H1 (cell line): ENCODE measurements around the gene KRT75. TPM values are rescaled to one million over a fixed set of nuclear protein-coding genes. Genes with fewer than 3 reads are reported as not detected.

ENCODE experiments used
- CTCF ChIA-PET: fragments of 300-600 bp; sonication (Branson Sonifier 250); formaldehyde crosslinking; loops from one replicate; lab custom pipeline; 2021; ENCODE audit not compliant: partially characterized antibody; lab: Charles Lee
- POLR2A ChIA-PET: fragments of 300-600 bp; sonication (Branson Sonifier 250); formaldehyde crosslinking; loops from one replicate; lab custom pipeline; 2021; ENCODE audit warnings: inconsistent platforms; ENCODE audit not compliant: partially characterized antibody; lab: Charles Lee
- DNase-seq, 2 experiments: peaks; one replicate each; pipeline versions ENCODE4 v3.0.0 to v3.0.0-alpha.2; 2010 to 2022; ENCODE audit warnings: low spot score in 2 of 2, low read depth in 1 of 2, mixed read lengths in 1 of 2
- FAIRE-seq: peaks from 2 replicates; lab custom pipeline; 2011; peaks lifted over from hg19 to GRCh38; lab: Jason Lieb, UNC
- H2AFZ ChIP-seq: 2 replicates; pipeline ENCODE4 v1.8.1; 2012; ENCODE audit warnings: low read length, inconsistent platforms
- H2AK5ac ChIP-seq: 2 replicates; pipeline ENCODE4 v1.6.1; 2013; ENCODE audit warnings: low read depth, low read length
- H2BK120ac ChIP-seq: replicated peaks from 2 replicates; pipeline ENCODE3; 2013; ENCODE audit warnings: low read depth, low read length, inconsistent platforms
- H2BK12ac ChIP-seq: 2 replicates; pipeline ENCODE4 v1.6.1; 2013; ENCODE audit warnings: low read depth, low read length
- H2BK15ac ChIP-seq: 2 replicates; pipeline ENCODE4 v1.6.1; 2013; ENCODE audit warnings: low read length
- H2BK20ac ChIP-seq: 2 replicates; pipeline ENCODE4 v1.6.1; 2013; ENCODE audit warnings: low read length
- H2BK5ac ChIP-seq: 2 replicates; pipeline ENCODE4 v1.6.1; 2013; ENCODE audit warnings: low read depth, low read length
- H3K14ac ChIP-seq: 2 replicates; pipeline ENCODE4 v1.6.1; 2013; ENCODE audit warnings: inconsistent platforms; ENCODE audit not compliant: insufficient read length
- H3K18ac ChIP-seq: 2 replicates; pipeline ENCODE4 v1.6.1; 2013; ENCODE audit warnings: low read length; ENCODE audit errors: extremely low read depth
- H3K23ac ChIP-seq: 2 replicates; pipeline ENCODE4 v1.6.1; 2013; ENCODE audit warnings: inconsistent platforms; ENCODE audit not compliant: insufficient read length
- H3K23me2 ChIP-seq: 2 replicates; pipeline ENCODE4 v1.6.1; 2013; ENCODE audit warnings: low read depth, low read length
- H3K27ac ChIP-seq: 2 replicates; pipeline ENCODE4 v1.6.1; 2011; ENCODE audit warnings: low read depth, low read length, inconsistent platforms
- H3K27me3 ChIP-seq, 4 experiments: replicated peaks in 1 of 4; 1 replicate in 1 of 4; 2 replicates in 3 of 4; pipeline versions ENCODE4 v1.6.1 to v1.8.1; 2011 to 2013; ENCODE audit warnings: low read length in 3 of 4, mild to moderate bottlenecking in 3 of 4, inconsistent platforms in 2 of 4, mixed read lengths in 2 of 4, moderate library complexity in 1 of 4; ENCODE audit not compliant: control insufficient read depth in 3 of 4, insufficient read depth in 3 of 4; ENCODE audit errors: extremely low read depth in 1 of 4
- H3K36me3 ChIP-seq, 4 experiments: 2 replicates each; pipeline versions ENCODE4 v1.6.1 to v1.8.1; 2011 to 2013; ENCODE audit warnings: mild to moderate bottlenecking in 4 of 4, low read length in 3 of 4, moderate library complexity in 2 of 4, control low read depth in 1 of 4, inconsistent platforms in 1 of 4; ENCODE audit not compliant: insufficient read depth in 4 of 4, control insufficient read depth in 2 of 4
- H3K4ac ChIP-seq: replicated peaks from 2 replicates; pipeline ENCODE3; 2013; ENCODE audit warnings: low read length, low read depth, mixed read lengths, inconsistent platforms; ENCODE audit not compliant: insufficient read length
- H3K4me1 ChIP-seq, 4 experiments: replicated peaks in 1 of 4; 1 replicate in 1 of 4; 2 replicates in 3 of 4; pipeline versions ENCODE4 v1.6.1 to v1.8.1; 2011 to 2013; ENCODE audit warnings: low read length in 3 of 4, inconsistent platforms in 2 of 4, mixed read lengths in 1 of 4; ENCODE audit not compliant: insufficient read depth in 4 of 4, control insufficient read depth in 3 of 4
- H3K4me2 ChIP-seq, 2 experiments: 2 replicates each; pipeline versions ENCODE4 v1.6.1 to v1.8.1; 2011 to 2013; ENCODE audit warnings: low read depth in 2 of 2, low read length in 2 of 2, control low read depth in 1 of 2, inconsistent platforms in 1 of 2, mild to moderate bottlenecking in 1 of 2; ENCODE audit not compliant: insufficient read depth in 1 of 2
- H3K4me3 ChIP-seq, 4 experiments: fragments of 200-600, 300-600 bp in 1 of 4; sonication (generic), shearing (Covaris generic), sonication (Bioruptor Twin) in 1 of 4; 2 replicates each; pipeline versions ENCODE4 v1.5.1 to v1.8.1; 2011 to 2016; ENCODE audit warnings: low read length in 4 of 4, low read depth in 3 of 4, control low read depth in 2 of 4, inconsistent platforms in 2 of 4, mild to moderate bottlenecking in 2 of 4, mixed read lengths in 1 of 4, moderate library complexity in 1 of 4; ENCODE audit not compliant: insufficient read depth in 2 of 4; ENCODE audit errors: extremely low read depth in 1 of 4
- H3K56ac ChIP-seq: replicated peaks from 2 replicates; pipeline ENCODE3; 2013; ENCODE audit warnings: low read depth, mild to moderate bottlenecking, mixed read lengths, low read length, inconsistent platforms; ENCODE audit not compliant: insufficient read length
- H3K79me1 ChIP-seq: 2 replicates; pipeline ENCODE4 v1.6.1; 2013; ENCODE audit warnings: low read depth, low read length, control low read depth
- H3K79me2 ChIP-seq, 2 experiments: 2 replicates each; pipeline versions ENCODE4 v1.6.1 to v1.8.1; 2012 to 2013; ENCODE audit warnings: low read length in 2 of 2, mild to moderate bottlenecking in 2 of 2, inconsistent platforms in 1 of 2; ENCODE audit not compliant: insufficient read depth in 2 of 2, control insufficient read depth in 1 of 2
- H3K9ac ChIP-seq, 4 experiments: replicated peaks in 1 of 4; 1 replicate in 1 of 4; 2 replicates in 3 of 4; pipeline versions ENCODE4 v1.6.1 to v1.8.1; 2011 to 2013; ENCODE audit warnings: low read depth in 3 of 4, low read length in 3 of 4, control low read depth in 2 of 4, mild to moderate bottlenecking in 2 of 4, moderate library complexity in 2 of 4, inconsistent platforms in 1 of 4; ENCODE audit errors: extremely low read depth in 1 of 4
- H3K9me3 ChIP-seq, 2 experiments: 2 replicates each; pipeline versions ENCODE4 v1.6.1 to v1.8.1; 2012 to 2013; ENCODE audit warnings: mild to moderate bottlenecking in 2 of 2, moderate library complexity in 2 of 2, control low read depth in 1 of 2, inconsistent platforms in 1 of 2, low read depth in 1 of 2, low read length in 1 of 2, mixed read lengths in 1 of 2; ENCODE audit not compliant: insufficient read depth in 2 of 2
- H4K20me1 ChIP-seq, 2 experiments: replicated peaks in 1 of 2; 2 replicates each; pipeline versions ENCODE3 to v1.8.1; 2011 to 2013; ENCODE audit warnings: inconsistent platforms in 2 of 2, low read length in 2 of 2, mild to moderate bottlenecking in 1 of 2; ENCODE audit not compliant: insufficient read depth in 2 of 2, control insufficient read depth in 1 of 2
- H4K5ac ChIP-seq: 2 replicates; pipeline ENCODE4 v1.6.1; 2013; ENCODE audit warnings: low read length, low read depth, mixed read lengths, inconsistent platforms; ENCODE audit not compliant: insufficient read length
- H4K8ac ChIP-seq: 2 replicates; pipeline ENCODE4 v1.8.0; 2013; ENCODE audit warnings: mild to moderate bottlenecking, moderate library complexity, low read length, inconsistent platforms; ENCODE audit not compliant: insufficient read depth; ENCODE audit errors: extremely low read depth
- H4K91ac ChIP-seq: replicated peaks from 2 replicates; pipeline ENCODE3; 2013; ENCODE audit warnings: low read length, mixed read lengths, inconsistent platforms; ENCODE audit not compliant: insufficient read length
- MAX ChIP-seq: IDR thresholded peaks from 2 replicates; pipeline ENCODE4 v1.6.1; 2012; ENCODE audit warnings: inconsistent platforms
- WGBS, 2 experiments: shearing (Covaris generic) in 1 of 2; methylation state at CpG; one replicate each; pipeline versions ENCODE4 v1.1.6 to v1.1.7; 2013 to 2015; ENCODE audit warnings: low lambda C conversion rate in 2 of 2, mixed read lengths in 2 of 2, inconsistent platforms in 1 of 2, low coverage in 1 of 2, missing lambda C conversion rate in 1 of 2; ENCODE audit not compliant: insufficient replicate concordance in 2 of 2, insufficient coverage in 1 of 2, insufficient read length in 1 of 2; ENCODE audit errors: extremely low coverage in 1 of 2, missing lambda C conversion rate in 1 of 2; 5-methylcytosine and 5-hydroxymethylcytosine counted together
- polyA plus RNA-seq, 7 experiments: library from polyadenylated mRNA; depleted of rRNA in 3 of 7; stranded (reverse) in 5 of 7; unstranded in 2 of 7; fragments of >200 nt in 5 of 7; fragments of 200-250 nt in 2 of 7; gene quantifications; 1 replicate in 5 of 7; 2 replicates in 1 of 7; 4 replicates in 1 of 7; pipeline versions ENCODE4 v1.2.1 to v1.2.3, GENCODE V29; 2011 to 2013; ENCODE audit warnings: missing spikeins in 2 of 7, mixed read lengths in 2 of 7
- total RNA-seq: library from RNA; stranded (reverse); fragmentation: NEBNext Ultra II Directional; extraction: Animal tissue kit (Norgen Biotek cat#: 25700); gene quantifications from 2 replicates; pipeline ENCODE4 v1.2.1, GENCODE V29; 2021

KRT75 gene
- total and polyA plus RNA-seq, 2 of the 8 experiments (the other 6 are each of a cell fraction or from before 2014, with no cell fraction given) = not detected

GRCh38 chr12:52441320-52441911 is 7.2 kb upstream of the KRT75 start:
- no peak overlapping the region for H3K9ac ChIP-seq
- H4K20me1 ChIP-seq = no peaks in the 10 kb centered on the region

More at GRCh38 chr12:52441320-52441911, 7.2 kb upstream of the KRT75 start:
- Histone ChIP-seq H3K27ac (no peak overlapping the region), H3K4me1 (peaks cover 0 to 5% (median 3%) of the 10 kb centered on the region in 4 experiments; a peak in 3 of 7 replicates), H2AK5ac (no peak overlapping the region), H3K14ac (no peak overlapping the region), H2BK12ac (no peak overlapping the region), H3K36me3 (no peaks in the 10 kb centered on the region), H3K18ac (no peak overlapping the region), H2BK120ac (no peak overlapping the region), H3K23ac (no peak overlapping the region), H2AFZ (peak overlapping the region; percentile 75; the same call in 1 of the 2 replicates), H4K91ac (no peak overlapping the region), H4K8ac (no peak overlapping the region), H3K23me2 (no peaks in the 10 kb centered on the region), H2BK20ac (no peak overlapping the region), H3K4ac (no peak overlapping the region), H3K79me1 (no peaks in the 10 kb centered on the region), H3K56ac (no peak overlapping the region), H3K9me3 (no peaks in the 10 kb centered on the region), H3K4me3 (no peak overlapping the region), H3K79me2 (no peaks in the 10 kb centered on the region), H2BK5ac (no peak overlapping the region), H3K4me2 (no peak overlapping the region), H4K5ac (no peak overlapping the region), H3K27me3 (no peaks in the 10 kb centered on the region; a peak in 2 of 7 replicates), H2BK15ac (no peak overlapping the region; the same call in 1 of the 2 replicates)
- POLR2A ChIA-PET = no interaction called here
- TF ChIP-seq MAX = no peak
- CTCF ChIA-PET = interaction anchor here (0.7 to 3.1 kb wide), 7 partner anchors 11 to 120 kb away, joined by 3 to 12 read pairs (median 3); no protein-coding TSS in a partner anchor
- no peak for FAIRE-seq
- 81% methylated on average over 9 of the region's 9 CpGs; no CpG with 5 or more reads in 1 of the 2 experiments for WGBS, 2 experiments
- no peak for DNase-seq
